Endothelial cell of umbilical vein (primary cell): Measurements from ENCODE around the gene FAXDC2. TPM values are rescaled to one million over a fixed set of nuclear protein-coding genes. Genes with fewer than 3 reads are reported as not detected.

Experiments
- BruUV-seq: library from RNA; stranded (reverse); fragments of 400-500 nt; replicated peaks from 2 replicates; lab custom pipeline; 2021; lab: Mats Ljungman, UMichigan
- CTCF ChIA-PET: fragments of 300-600, 350-600 bp; sonication (Branson Sonifier 250); formaldehyde crosslinking; loops from one replicate; lab custom pipeline; 2021; ENCODE audit warnings: antibody characterized with exemption, inconsistent platforms; lab: Charles Lee
- POLR2A ChIA-PET: fragments of 300-600, 350-600 bp; sonication (Branson Sonifier 250); formaldehyde crosslinking; loops from one replicate; lab custom pipeline; 2021; ENCODE audit warnings: antibody characterized with exemption, inconsistent platforms; lab: Charles Lee
- DNase-seq: peaks from one replicate; pipeline ENCODE4 v3.0.0-alpha.2; 2011; ENCODE audit warnings: low read depth, low spot score
- FAIRE-seq: peaks from 2 replicates; lab custom pipeline; 2011; peaks lifted over from hg19 to GRCh38; lab: Jason Lieb, UNC
- H2AFZ ChIP-seq: 2 replicates; pipeline ENCODE4 v1.6.0; 2012; ENCODE audit warnings: low read depth, low read length, control low read depth, inconsistent platforms
- H3K27ac ChIP-seq: 2 replicates; pipeline ENCODE4 v1.5.1; 2011; ENCODE audit warnings: low read depth, mild to moderate bottlenecking, control low read depth, low read length, moderate library complexity; ENCODE audit not compliant: insufficient read depth
- H3K27me3 ChIP-seq, 2 experiments: 2 replicates each; pipeline versions ENCODE4 v1.6.0 to v1.6.1; 2011; ENCODE audit warnings: low read length in 2 of 2, mixed read lengths in 1 of 2; ENCODE audit not compliant: control insufficient read depth in 2 of 2, insufficient read depth in 2 of 2
- H3K36me3 ChIP-seq, 2 experiments: 2 replicates in 1 of 2; 3 replicates in 1 of 2; pipeline ENCODE4 v1.5.1; 2011; ENCODE audit warnings: low read length in 2 of 2, mild to moderate bottlenecking in 1 of 2, moderate library complexity in 1 of 2; ENCODE audit not compliant: control insufficient read depth in 2 of 2, insufficient read depth in 2 of 2; ENCODE audit errors: extremely low read depth in 1 of 2
- H3K4me1 ChIP-seq: 3 replicates; pipeline ENCODE4 v1.5.1; 2011; ENCODE audit warnings: mild to moderate bottlenecking, low read length; ENCODE audit not compliant: control insufficient read depth, insufficient read depth; ENCODE audit errors: extremely low read depth
- H3K4me2 ChIP-seq: 2 replicates; pipeline ENCODE4 v1.6.1; 2011; ENCODE audit warnings: low read length, control low read depth, mixed read lengths; ENCODE audit not compliant: insufficient read depth
- H3K4me3 ChIP-seq, 3 experiments: fragments of 200-600 bp in 1 of 3; sonication (generic), shearing (Covaris generic) in 1 of 3; replicated peaks in 1 of 3; 2 replicates each; pipeline ENCODE4 v1.5.1; 2011 to 2016; ENCODE audit warnings: control low read depth in 3 of 3, low read length in 3 of 3, mild to moderate bottlenecking in 2 of 3, inconsistent platforms in 1 of 3, low read depth in 1 of 3, moderate library complexity in 1 of 3; ENCODE audit not compliant: insufficient read depth in 1 of 3
- H3K79me2 ChIP-seq: 2 replicates; pipeline ENCODE4 v1.6.0; 2012; ENCODE audit warnings: low read length, inconsistent platforms; ENCODE audit not compliant: control insufficient read depth, insufficient read depth
- H3K9ac ChIP-seq: replicated peaks from 2 replicates; pipeline ENCODE3; 2011; ENCODE audit warnings: low read length, control low read depth; ENCODE audit not compliant: insufficient read depth; ENCODE audit errors: extremely low read depth
- H3K9me1 ChIP-seq: replicated peaks from 3 replicates; pipeline ENCODE4 v1.6.0; 2011; ENCODE audit warnings: mild to moderate bottlenecking, low read length; ENCODE audit not compliant: control insufficient read depth, insufficient read depth; ENCODE audit errors: extremely low read depth
- H3K9me3 ChIP-seq: replicated peaks from 2 replicates; pipeline ENCODE4 v1.5.1; 2012; ENCODE audit warnings: low read length, inconsistent platforms; ENCODE audit not compliant: control insufficient read depth, insufficient read depth
- H4K20me1 ChIP-seq: replicated peaks from 2 replicates; pipeline ENCODE3; 2011; ENCODE audit warnings: mild to moderate bottlenecking, low read length; ENCODE audit not compliant: control insufficient read depth, insufficient read depth; ENCODE audit errors: extremely low read depth
- CTCF ChIP-seq, 2 donors: IDR thresholded peaks; 1 replicate in 1 of 2; 2 replicates in 1 of 2; pipeline ENCODE4 v1.5.1; 2011; ENCODE audit warnings: low read length in 2 of 2, mild to moderate bottlenecking in 2 of 2, moderate library complexity in 2 of 2, control low read depth in 1 of 2, inconsistent platforms in 1 of 2, low read depth in 1 of 2; ENCODE audit not compliant: insufficient read depth in 1 of 2; ENCODE audit errors: extremely low read depth in 1 of 2
- EZH2 ChIP-seq: IDR thresholded peaks from 2 replicates; pipeline ENCODE4 v1.6.1; 2012; ENCODE audit warnings: borderline replicate concordance, low read depth, mild to moderate bottlenecking, moderate library complexity, low read length, inconsistent platforms; ENCODE audit not compliant: severe bottlenecking
- FOS ChIP-seq: IDR thresholded peaks from 2 replicates; pipeline ENCODE4 v1.6.1; 2011; ENCODE audit warnings: mild to moderate bottlenecking, low read length, moderate library complexity, borderline replicate concordance; ENCODE audit not compliant: insufficient read depth
- GATA2 ChIP-seq: IDR thresholded peaks from 2 replicates; pipeline ENCODE4 v1.7.0; 2011; ENCODE audit warnings: low read depth, mild to moderate bottlenecking, moderate library complexity, mixed read lengths, low read length; ENCODE audit not compliant: insufficient read length, insufficient read depth
- JUN ChIP-seq: IDR thresholded peaks from 2 replicates; pipeline ENCODE4 v1.6.1; 2011; ENCODE audit warnings: borderline replicate concordance, low read depth; ENCODE audit not compliant: insufficient read length, insufficient read depth
- MAX ChIP-seq: IDR thresholded peaks from 2 replicates; pipeline ENCODE4 v1.6.1; 2011; ENCODE audit not compliant: insufficient read depth, insufficient read length
- MYC ChIP-seq: IDR thresholded peaks from one replicate; pipeline ENCODE4 v1.6.1; 2011; ENCODE audit warnings: mild to moderate bottlenecking, low read depth, low read length
- POLR2A ChIP-seq: IDR thresholded peaks from 2 replicates; pipeline ENCODE4 v1.6.1; 2012; ENCODE audit warnings: low read depth, mild to moderate bottlenecking, control low read depth, low read length
- POLR2AphosphoS5 ChIP-seq: IDR thresholded peaks from 2 replicates; pipeline ENCODE4 v1.6.1; 2012; ENCODE audit warnings: low read depth, mild to moderate bottlenecking, control low read depth, low read length, moderate library complexity; ENCODE audit not compliant: insufficient read depth
- dilution Hi-C: fragments of 300-500 bp; cut with MboI; formaldehyde crosslinking; loops from one replicate; pipeline ENCODE4 v1.15.0; 2019; ENCODE audit warnings: low sequenced_read_pairs; ENCODE audit not compliant: extremely low pct_ligation_motif_present
- intact Hi-C: fragments of 100-400 bp; cut with micrococcal nuclease; formaldehyde crosslinking; loops from one replicate; pipeline ENCODE4 v1.10.0; 2022
- polyA plus RNA-seq, 4 experiments: library from polyadenylated mRNA; depleted of rRNA in 3 of 4; stranded (reverse) in 3 of 4; unstranded in 1 of 4; fragments of >200 nt; gene quantifications; 2 replicates each; pipeline versions ENCODE4 v1.2.1 to v1.2.3, GENCODE V29; 2011 to 2012; ENCODE audit warnings: missing spikeins in 1 of 4
- total RNA-seq: library from RNA; stranded (reverse); gene quantifications from 2 replicates; pipeline ENCODE4 v1.2.3, GENCODE V29; 2021

FAXDC2 gene
- total and polyA plus RNA-seq, 2 donors (not counting 3 experiments of a cell fraction or from before 2014, with no cell fraction given) = 8.3 to 12.0 TPM

GRCh38 chr5:154829589-154830218 lies 20.7 kb downstream of the FAXDC2 start:
- Histone ChIP-seq H2AFZ (no peak overlapping the region), H3K4me1 (no peaks in the 10 kb centered on the region), H3K79me2 (no peaks in the 10 kb centered on the region), H3K36me3 (peaks cover 0 to 15% of the 10 kb centered on the region in 2 experiments), H3K27me3 (no peaks in the 10 kb centered on the region), H3K4me3 (no peak overlapping the region), H4K20me1 (no peaks in the 10 kb centered on the region), H3K9me1 (no peaks in the 10 kb centered on the region), H3K9me3 (no peaks in the 10 kb centered on the region), H3K27ac (no peak overlapping the region), H3K4me2 (no peak overlapping the region), H3K9ac (no peak overlapping the region)
- no peak for DNase-seq
- no TSS peak for BruUV-seq
- intact Hi-C loops (no loop called here), dilution Hi-C loops (no loop called here)
- CTCF ChIA-PET = interaction anchor here (1.8 kb wide), 1 partner anchor 15 kb away, joined by 5 read pairs; no protein-coding TSS in a partner anchor
- no peak for TF ChIP-seq POLR2AphosphoS5
- no peak for TF ChIP-seq MYC
- no peak for TF ChIP-seq JUN
- TF ChIP-seq EZH2 = no peak
- no peak for TF ChIP-seq FOS
- TF ChIP-seq MAX = no peak
- no peak for TF ChIP-seq POLR2A
- no peak for TF ChIP-seq GATA2
- TF ChIP-seq CTCF (IDR thresholded peaks at IDR 0.05; ENCODE audit: extremely low read depth in 1 of 2, insufficient read depth in 1 of 2, low read depth in 1 of 2, low read length in 2 of 2) = no peak
- FAIRE-seq = no peak
- POLR2A ChIA-PET = no interaction called here
